HUES6 (cell line): ENCODE results near the gene ATP8B1.

Experiments
- H3K27ac ChIP-seq: 2 replicates; pipeline ENCODE4 v1.7.0; 2013; ENCODE audit warnings: low read depth, mild to moderate bottlenecking, low read length, inconsistent platforms
- H3K27me3 ChIP-seq: 2 replicates; pipeline ENCODE4 v1.6.1; 2013; ENCODE audit warnings: low read length; ENCODE audit not compliant: control insufficient read depth, insufficient read depth
- H3K36me3 ChIP-seq: 2 replicates; pipeline ENCODE4 v1.6.1; 2013; ENCODE audit warnings: low read length; ENCODE audit not compliant: control insufficient read depth, insufficient read depth
- H3K4me1 ChIP-seq: 2 replicates; pipeline ENCODE4 v1.6.1; 2013; ENCODE audit warnings: low read length; ENCODE audit not compliant: control insufficient read depth, insufficient read depth
- H3K4me3 ChIP-seq: 2 replicates; pipeline ENCODE4 v1.5.1; 2013; ENCODE audit warnings: low read depth, low read length
- H3K9ac ChIP-seq: one replicate; pipeline ENCODE4 v1.6.1; 2013; ENCODE audit warnings: mild to moderate bottlenecking, low read length
- H3K9me3 ChIP-seq: 2 replicates; pipeline ENCODE4 v1.6.1; 2013; ENCODE audit warnings: low read depth, low read length; ENCODE audit not compliant: control insufficient read depth, insufficient read depth

ATP8B1 gene

DNA sequence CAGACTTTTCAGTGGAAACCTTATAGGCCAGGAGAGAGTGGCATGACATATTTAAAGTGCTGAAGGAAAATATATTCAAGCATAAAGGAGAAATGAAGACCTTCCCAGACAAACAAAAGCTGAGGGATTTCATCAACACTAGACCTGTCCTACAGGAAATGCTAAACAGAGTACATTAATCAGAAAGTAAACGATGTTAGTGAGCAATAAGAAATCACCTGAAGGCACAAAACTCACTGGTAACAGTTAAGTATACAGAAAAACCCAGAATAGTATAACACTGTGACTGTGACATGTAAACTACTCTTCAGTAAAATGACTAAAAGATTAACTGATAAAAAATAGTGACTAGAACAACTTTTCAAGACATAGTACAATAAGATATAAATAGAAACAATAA is 87.4 kb downstream of the ATP8B1 start:
- Histone ChIP-seq H3K36me3 (no peaks in the 10 kb centered on the region), H3K27me3 (no peaks in the 10 kb centered on the region), H3K4me1 (peaks cover 8% of the 10 kb centered on the region), H3K27ac (no peak overlapping the region), H3K9ac (no peak overlapping the region), H3K4me3 (no peak overlapping the region), H3K9me3 (peaks cover 6% of the 10 kb centered on the region)

GRCh38 chr18:57715073-57715472 is 88.0 kb downstream of the ATP8B1 start:
- Histone ChIP-seq H3K27ac (no peak overlapping the region), H3K36me3 (no peaks in the 10 kb centered on the region), H3K9me3 (peaks cover 6% of the 10 kb centered on the region), H3K27me3 (no peaks in the 10 kb centered on the region), H3K9ac (no peak overlapping the region), H3K4me1 (peaks cover 8% of the 10 kb centered on the region), H3K4me3 (no peak overlapping the region)

- Histone ChIP-seq H3K4me1 (peaks cover 8% of the 10 kb centered on the region), H3K27ac (no peak overlapping the region), H3K36me3 (no peaks in the 10 kb centered on the region), H3K9ac (no peak overlapping the region), H3K27me3 (no peaks in the 10 kb centered on the region), H3K4me3 (no peak overlapping the region), H3K9me3 (peaks cover 3% of the 10 kb centered on the region)
Observed at GRCh38 chr18:57710226-57710625, 92.9 kb downstream of the ATP8B1 start.

GRCh38 chr18:57709335-57709734 is 93.8 kb downstream of the ATP8B1 start:
- Histone ChIP-seq H3K27ac (no peak overlapping the region), H3K4me3 (no peak overlapping the region), H3K36me3 (no peaks in the 10 kb centered on the region), H3K4me1 (peaks cover 8% of the 10 kb centered on the region), H3K27me3 (no peaks in the 10 kb centered on the region), H3K9me3 (peaks cover 3% of the 10 kb centered on the region), H3K9ac (no peak overlapping the region)

- Histone ChIP-seq H3K9me3 (no peaks in the 10 kb centered on the region), H3K4me1 (peaks cover 8% of the 10 kb centered on the region)
Observed at GRCh38 chr18:57708288-57708687, 94.8 kb downstream of the ATP8B1 start.

DNA sequence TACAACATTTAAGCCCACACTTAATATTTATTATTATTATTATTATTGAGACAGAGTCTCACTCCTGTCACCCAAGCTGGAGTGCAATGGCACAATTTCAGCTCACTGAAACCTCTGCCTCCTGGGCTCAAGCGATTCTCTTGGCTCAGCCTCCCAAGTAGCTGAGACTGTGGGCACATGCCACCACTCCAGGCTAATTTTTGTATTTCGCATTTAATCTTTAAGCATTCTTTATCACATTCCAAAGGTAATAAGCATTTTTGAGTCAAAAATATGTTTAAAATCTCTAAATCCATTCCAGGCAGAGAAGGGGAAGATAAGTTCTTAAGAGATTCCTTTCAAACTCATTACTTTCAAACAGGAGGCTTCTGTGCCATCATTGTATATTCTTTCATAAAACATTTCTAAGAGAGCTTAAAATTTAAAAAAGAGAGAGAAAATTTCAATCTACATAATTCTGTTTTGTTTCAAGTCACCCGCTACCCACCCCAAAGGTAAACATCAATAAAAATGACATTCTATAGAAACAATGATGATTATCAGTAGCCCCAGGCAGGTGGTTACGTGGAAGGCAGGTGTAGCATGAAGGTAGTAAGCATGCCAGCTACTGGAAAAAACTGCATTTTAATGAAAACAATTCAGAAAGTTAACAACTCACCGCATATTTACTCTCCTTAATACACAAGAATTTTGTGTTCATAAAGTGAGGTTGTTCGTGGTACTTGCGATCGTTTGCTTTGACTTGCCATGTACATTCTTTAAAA is 97.1 kb downstream of the ATP8B1 start:
- H3K4me3 ChIP-seq, result no peak overlapping the region
- no peak overlapping the region for H3K27ac ChIP-seq
- H3K9ac ChIP-seq, result no peak overlapping the region
- no peaks in the 10 kb centered on the region for H3K36me3 ChIP-seq
- no peaks in the 10 kb centered on the region for H3K9me3 ChIP-seq
- no peaks in the 10 kb centered on the region for H3K4me1 ChIP-seq
- H3K27me3 ChIP-seq, result no peaks in the 10 kb centered on the region

More at GRCh38 chr18:57708288-57708687, 94.8 kb downstream of the ATP8B1 start:
- no peaks in the 10 kb centered on the region for H3K27me3 ChIP-seq
- no peak overlapping the region for H3K4me3 ChIP-seq
- H3K36me3 ChIP-seq, result no peaks in the 10 kb centered on the region
- H3K27ac ChIP-seq, result no peak overlapping the region
- no peak overlapping the region for H3K9ac ChIP-seq

DNA sequence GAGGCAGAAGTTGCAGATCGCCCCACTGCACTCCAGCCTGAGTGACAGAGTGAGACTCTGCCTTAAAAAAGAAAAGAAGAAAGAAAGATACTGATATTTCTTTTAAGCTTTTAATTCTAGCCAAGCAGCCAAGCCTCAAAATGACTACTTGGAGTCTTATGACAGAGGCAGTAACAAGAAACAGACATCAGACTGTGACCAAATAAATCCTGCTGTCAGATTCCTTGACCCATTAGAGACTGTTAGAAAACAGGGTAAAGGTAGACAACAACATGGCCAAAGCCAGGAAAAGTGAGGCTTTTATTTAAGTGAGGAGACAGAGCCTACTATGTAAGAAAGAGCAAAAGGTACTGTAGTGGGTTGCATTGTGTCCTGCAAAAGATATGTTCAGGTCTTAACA is 98.1 kb downstream of the ATP8B1 start:
- Histone ChIP-seq H3K27me3 (no peaks in the 10 kb centered on the region), H3K27ac (no peak overlapping the region), H3K4me3 (no peak overlapping the region), H3K36me3 (no peaks in the 10 kb centered on the region), H3K4me1 (no peaks in the 10 kb centered on the region), H3K9me3 (no peaks in the 10 kb centered on the region), H3K9ac (no peak overlapping the region)

- Histone ChIP-seq H3K4me1 (peaks cover 6% of the 10 kb centered on the region; the same call in 1 of the 2 replicates), H3K36me3 (no peaks in the 10 kb centered on the region), H3K27ac (peak overlapping the region; percentile 28; the same call in 1 of the 2 replicates), H3K4me3 (no peak overlapping the region), H3K27me3 (no peaks in the 10 kb centered on the region), H3K9ac (no peak overlapping the region), H3K9me3 (no peaks in the 10 kb centered on the region)
Observed at GRCh38 chr18:57698571-57699276, 104.4 kb downstream of the ATP8B1 start.

DNA sequence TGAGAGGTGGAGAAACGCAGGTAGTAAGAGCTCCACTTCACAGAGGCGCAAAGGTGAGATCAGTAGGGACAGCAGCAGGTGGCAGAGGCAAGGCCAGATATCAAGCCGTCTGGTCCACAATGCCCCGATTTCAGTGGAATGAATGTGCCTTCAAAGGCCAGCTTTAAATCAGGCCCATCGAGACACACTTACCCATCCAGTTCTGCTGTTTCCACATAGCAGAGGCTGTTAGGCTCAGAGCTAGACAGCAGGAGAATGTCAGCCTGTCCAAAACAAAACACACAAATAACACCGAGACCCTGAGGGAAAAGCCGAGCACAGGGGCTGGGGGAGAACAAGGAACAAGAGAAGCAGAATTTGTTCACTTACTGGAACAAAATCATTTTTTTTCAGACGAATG is 105.7 kb downstream of the ATP8B1 start:
- Histone ChIP-seq H3K36me3 (no peaks in the 10 kb centered on the region), H3K27me3 (no peaks in the 10 kb centered on the region), H3K27ac (no peak overlapping the region), H3K9me3 (no peaks in the 10 kb centered on the region), H3K4me1 (peaks cover 6% of the 10 kb centered on the region; the same call in 1 of the 2 replicates), H3K9ac (no peak overlapping the region), H3K4me3 (no peak overlapping the region)

GRCh38 chr18:57696271-57696670 is 106.8 kb downstream of the ATP8B1 start:
- peaks cover 6% of the 10 kb centered on the region; the same call in 1 of the 2 replicates for H3K4me1 ChIP-seq
- no peaks in the 10 kb centered on the region for H3K9me3 ChIP-seq

GRCh38 chr18:57691363-57691762 is 111.8 kb downstream of the ATP8B1 start:
- H3K4me3 ChIP-seq, result no peak overlapping the region
- no peaks in the 10 kb centered on the region for H3K9me3 ChIP-seq
- H3K36me3 ChIP-seq, result no peaks in the 10 kb centered on the region
- no peaks in the 10 kb centered on the region for H3K27me3 ChIP-seq
- H3K9ac ChIP-seq, result no peak overlapping the region
- H3K4me1 ChIP-seq, result no peaks in the 10 kb centered on the region
- no peak overlapping the region for H3K27ac ChIP-seq

More at GRCh38 chr18:57696271-57696670, 106.8 kb downstream of the ATP8B1 start:
- H3K9ac ChIP-seq, result no peak overlapping the region
- no peak overlapping the region for H3K4me3 ChIP-seq
- no peaks in the 10 kb centered on the region for H3K27me3 ChIP-seq
- no peak overlapping the region for H3K27ac ChIP-seq
- no peaks in the 10 kb centered on the region for H3K36me3 ChIP-seq
